HL-60 (cell line): ENCODE results near the gene ASS1.

Experiments used
- CTCF ChIP-seq: IDR thresholded peaks from one replicate; pipeline ENCODE4 v1.5.1; 2011; ENCODE audit warnings: low read length, control low read depth, inconsistent platforms; ENCODE audit not compliant: insufficient read depth
- POLR2AphosphoS5 ChIP-seq: IDR thresholded peaks from 2 replicates; pipeline ENCODE4 v1.6.1; 2012; ENCODE audit warnings: low read depth
- REST ChIP-seq: IDR thresholded peaks from 2 replicates; pipeline ENCODE4 v1.6.1; 2012; ENCODE audit warnings: low read depth; ENCODE audit not compliant: insufficient replicate concordance
- SPI1 ChIP-seq: IDR thresholded peaks from 2 replicates; pipeline ENCODE4 v1.6.1; 2012; ENCODE audit warnings: low read depth, mild to moderate bottlenecking, borderline replicate concordance

GRCh38 chr9:130452835-130453234, 8.1 kb downstream of the ASS1 start:
- no peak for TF ChIP-seq CTCF
- no peak for TF ChIP-seq POLR2AphosphoS5
- no peak for TF ChIP-seq REST
- no peak for TF ChIP-seq SPI1
